Neuronal stem cell (in vitro differentiated cells): ENCODE measurements around the gene ZNF317.
A peak's percentile ranks its signal among the peaks of the same experiment; 100 is the strongest.
"Not testable (repeated sequence)": the region's sequence is repeated elsewhere in the genome, so short reads cannot be mapped to it uniquely, and the experiment has no call there.

Experiments
- DNase-seq: peaks from one replicate; pipeline ENCODE4 v3.0.0-alpha.2; 2013; ENCODE audit warnings: low spot score
- H2AFZ ChIP-seq: one replicate; pipeline ENCODE4 v1.6.1; 2013; ENCODE audit warnings: mild to moderate bottlenecking, low read length, inconsistent platforms
- H2AK5ac ChIP-seq: 2 replicates; pipeline ENCODE4 v1.6.1; 2013; ENCODE audit warnings: low read depth, mild to moderate bottlenecking, inconsistent platforms, low read length, moderate library complexity, mixed read lengths
- H2BK120ac ChIP-seq: 2 replicates; pipeline ENCODE4 v1.6.1; 2013; ENCODE audit warnings: low read depth, mild to moderate bottlenecking, inconsistent platforms, low read length, moderate library complexity, mixed read lengths
- H2BK12ac ChIP-seq: one replicate; pipeline ENCODE4 v1.6.1; 2013; ENCODE audit warnings: low read length, inconsistent platforms
- H2BK15ac ChIP-seq: 2 replicates; pipeline ENCODE4 v1.6.1; 2013; ENCODE audit warnings: mild to moderate bottlenecking, low read length, inconsistent platforms, mixed read lengths
- H2BK5ac ChIP-seq: one replicate; pipeline ENCODE4 v1.6.1; 2013; ENCODE audit warnings: inconsistent platforms, mild to moderate bottlenecking, low read length, moderate library complexity
- H3K14ac ChIP-seq: one replicate; pipeline ENCODE4 v1.6.1; 2013; ENCODE audit warnings: low read length, inconsistent platforms
- H3K18ac ChIP-seq: 2 replicates; pipeline ENCODE4 v1.6.1; 2013; ENCODE audit warnings: low read length, inconsistent platforms
- H3K23ac ChIP-seq: 2 replicates; pipeline ENCODE4 v1.6.1; 2013; ENCODE audit warnings: low read depth, mild to moderate bottlenecking, mixed read lengths, low read length, inconsistent platforms; ENCODE audit not compliant: poor library complexity
- H3K27ac ChIP-seq: replicated peaks from 3 replicates; pipeline ENCODE4 v1.5.1; 2013; ENCODE audit warnings: low read length, inconsistent platforms
- H3K27me3 ChIP-seq, 3 experiments: 2 replicates each; pipeline ENCODE4 v1.6.1; 2013; ENCODE audit warnings: low read length in 3 of 3, mild to moderate bottlenecking in 2 of 3, inconsistent platforms in 1 of 3, low read depth in 1 of 3, mixed read lengths in 1 of 3, moderate library complexity in 1 of 3; ENCODE audit not compliant: control insufficient read depth in 3 of 3, insufficient read depth in 3 of 3
- H3K36me3 ChIP-seq, 2 donors: replicated peaks in 1 of 2; 2 replicates each; pipeline ENCODE4 v1.6.1; 2013; ENCODE audit warnings: low read length in 2 of 2; ENCODE audit not compliant: control insufficient read depth in 2 of 2, insufficient read depth in 2 of 2
- H3K4ac ChIP-seq: 2 replicates; pipeline ENCODE4 v1.6.1; 2013; ENCODE audit warnings: inconsistent platforms, mild to moderate bottlenecking, low read length, moderate library complexity
- H3K4me1 ChIP-seq, 2 donors: 1 replicate in 1 of 2; 2 replicates in 1 of 2; pipeline ENCODE4 v1.6.1; 2013; ENCODE audit warnings: low read length in 2 of 2, low read depth in 1 of 2; ENCODE audit not compliant: control insufficient read depth in 2 of 2, insufficient read depth in 1 of 2
- H3K4me2 ChIP-seq: one replicate; pipeline ENCODE4 v1.6.1; 2013; ENCODE audit warnings: mild to moderate bottlenecking, low read length, inconsistent platforms; ENCODE audit not compliant: insufficient read depth, poor library complexity, severe bottlenecking
- H3K4me3 ChIP-seq, 2 donors: 2 replicates each; pipeline ENCODE4 v1.5.1; 2013; ENCODE audit warnings: low read length in 2 of 2, mild to moderate bottlenecking in 2 of 2, inconsistent platforms in 1 of 2, moderate library complexity in 1 of 2
- H3K79me1 ChIP-seq: one replicate; pipeline ENCODE4 v1.6.1; 2013; ENCODE audit warnings: low read depth, mild to moderate bottlenecking, inconsistent platforms, low read length, moderate library complexity
- H3K9ac ChIP-seq: one replicate; pipeline ENCODE4 v1.6.1; 2013; ENCODE audit warnings: mild to moderate bottlenecking, low read depth, low read length, inconsistent platforms; ENCODE audit not compliant: poor library complexity
- H3K9me3 ChIP-seq, 2 donors: replicated peaks in 1 of 2; 2 replicates each; pipeline versions ENCODE3 to v1.6.1; 2013; ENCODE audit warnings: low read length in 2 of 2, mild to moderate bottlenecking in 2 of 2, inconsistent platforms in 1 of 2, low read depth in 1 of 2, mixed read lengths in 1 of 2, moderate library complexity in 1 of 2; ENCODE audit not compliant: control insufficient read depth in 2 of 2, insufficient read depth in 1 of 2
- H4K8ac ChIP-seq: one replicate; pipeline ENCODE4 v1.6.1; 2013; ENCODE audit warnings: low read depth, mild to moderate bottlenecking, inconsistent platforms, low read length, moderate library complexity
- H4K91ac ChIP-seq: one replicate; pipeline ENCODE4 v1.6.1; 2013; ENCODE audit warnings: low read length, low read depth, mild to moderate bottlenecking, inconsistent platforms; ENCODE audit not compliant: poor library complexity
- WGBS, 2 donors: extraction: QIAGEN DNeasy Blood & Tissue Kit; methylation state at CpG; one replicate each; pipeline ENCODE4 v1.1.7; 2013; ENCODE audit warnings: missing lambda C conversion rate in 2 of 2, mixed read lengths in 1 of 2; ENCODE audit not compliant: insufficient read length in 2 of 2, insufficient replicate concordance in 1 of 2; ENCODE audit errors: extremely low coverage in 2 of 2; 5-methylcytosine and 5-hydroxymethylcytosine counted together

Gene ZNF317

GRCh38 chr19:9198044-9198443 lies 57.8 kb downstream of the ZNF317 start:
- not testable (repeated sequence) for H3K27me3 ChIP-seq, H3K23ac ChIP-seq, H2BK5ac ChIP-seq, H2BK120ac ChIP-seq, H4K8ac ChIP-seq, H3K14ac ChIP-seq, H3K4me3 ChIP-seq, H3K4me2 ChIP-seq, H2AK5ac ChIP-seq, H3K9me3 ChIP-seq, DNase-seq, H3K9ac ChIP-seq, H3K18ac ChIP-seq, H2BK15ac ChIP-seq, H4K91ac ChIP-seq, H3K4ac ChIP-seq, H2BK12ac ChIP-seq, H3K79me1 ChIP-seq, H3K36me3 ChIP-seq, H3K27ac ChIP-seq, H2AFZ ChIP-seq, H3K4me1 ChIP-seq
- no CpG with 5 or more reads among the region's 2 CpGs for WGBS, 2 donors

GRCh38 chr19:9205501-9206113 lies 65.4 kb downstream of the ZNF317 start:
- H3K36me3 ChIP-seq = no peaks in the 10 kb centered on the region
- H2BK120ac ChIP-seq = no peak overlapping the region
- no peak overlapping the region for H4K91ac ChIP-seq
- H2BK12ac ChIP-seq = no peak overlapping the region
- no peak overlapping the region for H2AK5ac ChIP-seq
- DNase-seq = peak; percentile 5
- H3K9ac ChIP-seq = no peak overlapping the region
- H2BK15ac ChIP-seq = no peak overlapping the region
- no peak overlapping the region for H3K4ac ChIP-seq
- H3K4me1 ChIP-seq = no peaks in the 10 kb centered on the region
- WGBS, 2 donors = no CpG with 5 or more reads among the region's 13 CpGs
- H4K8ac ChIP-seq = no peak overlapping the region
- no peak overlapping the region for H3K14ac ChIP-seq
- H2AFZ ChIP-seq = peak overlapping the region; percentile 88
- no peak overlapping the region for H2BK5ac ChIP-seq
- H3K4me3 ChIP-seq = no peak overlapping the region
- no peak overlapping the region for H3K4me2 ChIP-seq
- H3K79me1 ChIP-seq = no peaks in the 10 kb centered on the region
- no peak overlapping the region for H3K27ac ChIP-seq
- peaks cover 0 to 7% of the 10 kb centered on the region in 2 donors for H3K9me3 ChIP-seq
- peaks cover 0 to 5% (median 0%) of the 10 kb centered on the region in 3 experiments for H3K27me3 ChIP-seq
- no peak overlapping the region for H3K18ac ChIP-seq
- no peak overlapping the region for H3K23ac ChIP-seq
